SHP77 (cell line): ENCODE data around the gene DAND5.

Experiments
- DNase-seq, 2 experiments: peaks; one replicate each; lab custom pipeline; 2025; lab: John Stamatoyannopoulos, UW

DAND5 gene

DNA sequence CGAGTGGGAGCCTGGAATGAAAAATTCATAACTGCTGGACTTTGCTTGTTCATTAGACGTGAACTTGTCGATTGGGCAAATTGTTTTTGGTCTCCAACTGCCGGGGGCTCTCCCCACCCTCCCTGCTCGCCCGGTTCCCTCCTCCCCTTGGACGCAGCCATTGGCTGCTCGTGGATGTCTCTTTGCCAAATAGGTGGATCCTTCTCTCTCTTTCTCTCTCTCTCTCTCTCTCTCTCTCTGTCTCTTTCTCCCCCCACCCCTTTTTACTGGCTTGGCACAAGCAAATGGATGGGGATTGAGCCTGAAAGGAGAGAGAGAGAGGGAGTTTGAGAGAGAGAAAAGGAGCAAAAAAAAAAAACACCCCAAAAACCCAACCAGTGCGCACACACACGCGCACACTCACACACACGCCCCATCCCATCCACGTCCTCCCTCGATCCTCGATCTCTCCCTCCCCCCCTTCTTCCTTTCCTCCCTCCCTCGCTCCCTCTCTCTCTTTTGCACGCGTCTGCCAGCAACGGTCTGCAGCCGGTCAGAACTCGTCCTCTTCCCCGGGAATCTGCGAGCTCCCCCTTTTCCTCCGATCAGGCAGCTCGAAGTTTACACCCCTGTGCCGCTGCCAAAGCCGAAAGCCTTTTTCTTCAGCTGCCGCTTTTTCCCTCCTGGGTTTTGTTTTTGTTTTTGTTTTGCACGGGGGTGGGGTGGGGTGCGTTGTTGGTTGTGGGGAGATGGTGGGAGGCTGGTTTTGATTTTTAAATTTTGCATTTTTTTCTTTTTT lies 53.7 kb downstream of the DAND5 start:
- no peak for DNase-seq

DNA sequence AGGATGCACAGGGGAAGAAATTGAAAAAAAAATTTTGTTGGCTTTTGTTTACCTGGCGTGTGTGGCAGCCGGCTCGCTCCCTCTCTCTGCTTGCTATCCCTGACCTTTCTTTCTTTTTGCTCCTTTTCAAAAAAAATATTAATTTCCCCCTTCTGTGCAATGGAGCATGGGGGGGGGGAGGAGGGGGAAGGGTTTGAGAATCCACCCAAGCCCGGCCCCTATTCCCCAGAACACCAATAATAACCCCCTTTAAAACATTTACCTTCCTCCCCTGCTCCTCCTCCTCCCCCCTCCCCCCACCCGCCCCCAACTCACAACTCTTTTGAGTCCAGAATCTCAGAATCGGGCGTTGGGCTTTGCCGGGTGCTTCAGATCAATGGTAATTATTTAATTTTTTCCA lies 54.3 kb downstream of the DAND5 start:
- DNase-seq = no peak
